ENCODE results near the gene USP25.

The USP25 gene

DNA sequence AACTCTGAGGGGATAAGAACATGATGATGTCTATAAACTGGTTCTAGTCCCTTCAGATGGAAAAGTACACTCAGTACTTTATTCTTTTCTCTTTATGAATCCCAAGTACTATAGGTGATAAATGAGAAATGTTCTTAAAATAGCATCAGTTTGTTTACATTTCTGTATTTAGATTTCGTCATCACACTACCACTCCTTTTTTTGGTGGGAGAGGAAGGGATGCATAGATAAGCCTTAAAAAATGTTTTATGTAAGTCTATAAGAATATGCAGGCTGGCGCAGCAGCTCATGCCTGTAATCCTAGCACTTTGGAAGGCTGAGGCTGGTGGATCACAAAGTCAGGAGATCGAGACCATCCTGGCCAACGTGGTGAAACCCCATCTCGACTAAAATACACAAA, 144.8 kb downstream of the USP25 start:
- Histone ChIP-seq H3K27ac (ENCODE audit: low read length) (no peak overlapping the region), H3K79me2 (ENCODE audit: low read length) (no peaks in the 10 kb centered on the region), H3K4me3 (ENCODE audit: low read length) (no peak overlapping the region), H3K36me3 (replicated peaks; ENCODE audit: low read depth, low read length) (peaks cover 14% of the 10 kb centered on the region), H3K27me3 (ENCODE audit: low read depth, low read length) (no peaks in the 10 kb centered on the region), H2AFZ (ENCODE audit: low read depth, low read length) (no peak overlapping the region), H3K4me2 (ENCODE audit: low read length) (no peak overlapping the region), H3K9me3 (ENCODE audit: insufficient read depth, low read length) (no peaks in the 10 kb centered on the region), H3K4me1 (ENCODE audit: low read length) (no peaks in the 10 kb centered on the region), H4K20me1 (ENCODE audit: insufficient read depth, low read length) (no peaks in the 10 kb centered on the region), H3K9ac (ENCODE audit: low read length) (no peak overlapping the region)
- no peak for TF ChIP-seq EZH2phosphoT487 (IDR thresholded peaks at IDR 0.05; ENCODE audit: low read depth)

DNA sequence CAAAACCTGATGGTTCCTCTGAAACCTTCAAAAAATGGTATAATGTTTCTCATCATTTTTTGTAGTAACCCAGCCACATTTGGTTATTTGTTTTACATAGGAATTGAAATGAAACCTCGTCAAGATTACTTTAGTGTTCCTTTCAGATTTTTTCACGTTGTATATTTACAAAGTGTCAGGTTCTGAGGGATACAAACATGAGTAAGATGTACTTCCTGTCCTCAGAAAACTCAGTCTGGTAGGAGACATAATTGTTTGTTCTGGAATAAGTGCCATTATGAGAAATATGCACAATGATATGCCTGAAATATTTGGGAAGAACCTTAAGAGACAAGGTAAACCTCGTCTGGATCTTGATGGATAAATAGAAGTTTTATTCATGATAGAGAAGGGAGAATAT, 145.5 kb downstream of the USP25 start:
- Histone ChIP-seq H3K9ac (ENCODE audit: low read length) (no peak overlapping the region), H3K27ac (ENCODE audit: low read length) (no peak overlapping the region), H4K20me1 (ENCODE audit: insufficient read depth, low read length) (no peaks in the 10 kb centered on the region), H3K9me3 (ENCODE audit: insufficient read depth, low read length) (no peaks in the 10 kb centered on the region), H2AFZ (ENCODE audit: low read depth, low read length) (no peak overlapping the region), H3K27me3 (ENCODE audit: low read depth, low read length) (no peaks in the 10 kb centered on the region), H3K4me1 (ENCODE audit: low read length) (no peaks in the 10 kb centered on the region), H3K4me2 (ENCODE audit: low read length) (no peak overlapping the region), H3K79me2 (ENCODE audit: low read length) (no peaks in the 10 kb centered on the region), H3K4me3 (ENCODE audit: low read length) (no peak overlapping the region), H3K36me3 (replicated peaks; ENCODE audit: low read depth, low read length) (peaks cover 15% of the 10 kb centered on the region)
- no peak for TF ChIP-seq EZH2phosphoT487 (IDR thresholded peaks at IDR 0.05; ENCODE audit: low read depth)
- TF ChIP-seq, protein P1, sequence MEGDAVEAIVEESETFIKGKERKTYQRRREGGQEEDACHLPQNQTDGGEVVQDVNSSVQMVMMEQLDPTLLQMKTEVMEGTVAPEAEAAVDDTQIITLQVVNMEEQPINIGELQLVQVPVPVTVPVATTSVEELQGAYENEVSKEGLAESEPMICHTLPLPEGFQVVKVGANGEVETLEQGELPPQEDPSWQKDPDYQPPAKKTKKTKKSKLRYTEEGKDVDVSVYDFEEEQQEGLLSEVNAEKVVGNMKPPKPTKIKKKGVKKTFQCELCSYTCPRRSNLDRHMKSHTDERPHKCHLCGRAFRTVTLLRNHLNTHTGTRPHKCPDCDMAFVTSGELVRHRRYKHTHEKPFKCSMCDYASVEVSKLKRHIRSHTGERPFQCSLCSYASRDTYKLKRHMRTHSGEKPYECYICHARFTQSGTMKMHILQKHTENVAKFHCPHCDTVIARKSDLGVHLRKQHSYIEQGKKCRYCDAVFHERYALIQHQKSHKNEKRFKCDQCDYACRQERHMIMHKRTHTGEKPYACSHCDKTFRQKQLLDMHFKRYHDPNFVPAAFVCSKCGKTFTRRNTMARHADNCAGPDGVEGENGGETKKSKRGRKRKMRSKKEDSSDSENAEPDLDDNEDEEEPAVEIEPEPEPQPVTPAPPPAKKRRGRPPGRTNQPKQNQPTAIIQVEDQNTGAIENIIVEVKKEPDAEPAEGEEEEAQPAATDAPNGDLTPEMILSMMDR (IDR thresholded peaks at IDR 0.05; ENCODE audit: low read depth, low read length) = no peak

DNA sequence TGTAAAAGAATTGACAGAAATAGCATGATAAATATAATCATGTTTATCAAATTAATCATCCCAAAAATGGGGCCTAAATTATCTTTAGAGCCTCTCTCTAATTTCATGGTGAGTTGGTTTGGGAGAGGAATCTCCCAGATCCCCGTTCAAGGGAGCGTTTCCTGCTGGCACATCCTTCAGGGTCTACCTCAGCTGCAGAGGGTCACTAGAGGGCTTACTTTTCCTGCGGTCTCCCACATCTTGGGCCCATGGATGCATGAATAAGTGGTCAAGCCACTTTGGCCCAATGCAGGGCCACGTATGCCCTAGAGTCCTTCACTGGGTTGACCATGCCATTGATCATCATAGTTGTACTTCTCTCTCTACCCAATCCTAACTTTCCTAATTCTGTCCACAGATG, 164.1 kb downstream of the USP25 start:
- no peak overlapping the region for H3K9ac ChIP-seq (ENCODE audit: low read length)

DNA sequence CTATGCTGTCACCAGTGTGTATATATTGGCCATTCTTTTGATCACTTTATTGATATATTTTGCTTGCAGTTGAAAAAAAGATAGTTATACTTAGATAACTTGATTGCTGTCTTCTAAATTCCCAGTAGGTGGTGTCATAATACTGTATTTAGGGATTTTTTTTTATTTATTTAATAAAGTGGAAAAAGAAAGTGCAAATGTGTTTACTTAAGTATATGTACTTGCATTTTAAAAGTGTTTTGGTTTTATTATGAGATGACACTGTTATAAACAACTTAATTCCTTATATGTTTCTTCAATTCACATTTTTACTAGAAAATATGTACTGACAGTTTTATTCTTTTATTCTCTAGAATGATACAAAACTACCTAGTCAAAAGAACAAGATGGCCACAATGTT, 164.8 kb downstream of the USP25 start:
- H3K36me3 ChIP-seq (replicated peaks; ENCODE audit: low read depth, low read length) = no peaks in the 10 kb centered on the region
- no peaks in the 10 kb centered on the region for H3K9me3 ChIP-seq (ENCODE audit: insufficient read depth, low read length)
- H2AFZ ChIP-seq (ENCODE audit: low read depth, low read length) = no peak overlapping the region
- no peaks in the 10 kb centered on the region for H4K20me1 ChIP-seq (ENCODE audit: insufficient read depth, low read length)
- TF ChIP-seq EZH2phosphoT487 (IDR thresholded peaks at IDR 0.05; ENCODE audit: low read depth) = no peak
- TF ChIP-seq, protein P1 (IDR thresholded peaks at IDR 0.05; ENCODE audit: low read depth, low read length) = peak; percentile 33
- H3K4me2 ChIP-seq (ENCODE audit: low read length) = no peak overlapping the region
- H3K9ac ChIP-seq (ENCODE audit: low read length) = no peak overlapping the region
- H3K27ac ChIP-seq (ENCODE audit: low read length) = no peak overlapping the region
- no peaks in the 10 kb centered on the region for H3K27me3 ChIP-seq (ENCODE audit: low read depth, low read length)
- no peak overlapping the region for H3K4me3 ChIP-seq (ENCODE audit: low read length)
- no peaks in the 10 kb centered on the region for H3K79me2 ChIP-seq (ENCODE audit: low read length)
- H3K4me1 ChIP-seq (ENCODE audit: low read length) = no peaks in the 10 kb centered on the region

More for the DNA sequence above, 164.1 kb downstream of the USP25 start:
- Histone ChIP-seq H3K4me2 (ENCODE audit: low read length) (no peak overlapping the region), H3K27ac (ENCODE audit: low read length) (no peak overlapping the region), H3K79me2 (ENCODE audit: low read length) (no peaks in the 10 kb centered on the region), H2AFZ (ENCODE audit: low read depth, low read length) (no peak overlapping the region), H3K36me3 (replicated peaks; ENCODE audit: low read depth, low read length) (no peaks in the 10 kb centered on the region), H3K4me1 (ENCODE audit: low read length) (no peaks in the 10 kb centered on the region), H3K4me3 (ENCODE audit: low read length) (no peak overlapping the region), H4K20me1 (ENCODE audit: insufficient read depth, low read length) (no peaks in the 10 kb centered on the region), H3K9me3 (ENCODE audit: insufficient read depth, low read length) (no peaks in the 10 kb centered on the region), H3K27me3 (ENCODE audit: low read depth, low read length) (no peaks in the 10 kb centered on the region)
- TF ChIP-seq, protein P1 (IDR thresholded peaks at IDR 0.05; ENCODE audit: low read depth, low read length) = no peak
- no peak for TF ChIP-seq EZH2phosphoT487 (IDR thresholded peaks at IDR 0.05; ENCODE audit: low read depth)

All from OCI-LY3 (cell line).